Vagina (tissue), 2 donors: ENCODE results near the gene ZNF350. TPM values are rescaled to one million over a fixed set of nuclear protein-coding genes. Genes with fewer than 3 reads are reported as not detected.
"Not testable (repeated sequence)": the region's sequence is repeated elsewhere in the genome, so short reads cannot be mapped to it uniquely, and the experiment has no call there.

ENCODE experiments used
- DNase-seq, 2 donors: peaks; one replicate each; pipeline ENCODE4 v3.0.0-alpha.2; 2017; ENCODE audit errors: extremely low spot score in 2 of 2
- H3K27ac ChIP-seq: fragments of 200-600 bp; sonication (generic); one replicate; pipeline ENCODE4 v1.5.1; 2019
- H3K27me3 ChIP-seq: fragments of 200-600 bp; sonication (generic); one replicate; pipeline ENCODE4 v1.5.1; 2019
- H3K36me3 ChIP-seq, 2 donors: fragments of 200-600 bp; sonication (generic); one replicate each; pipeline ENCODE4 v1.5.1; 2017 to 2019
- H3K4me1 ChIP-seq: fragments of 200-600 bp; sonication (generic); one replicate; pipeline ENCODE4 v1.5.1; 2019
- H3K4me3 ChIP-seq, 2 donors: fragments of 200-600 bp; sonication (generic); 1 replicate in 1 of 2; 2 replicates in 1 of 2; pipeline ENCODE4 v1.5.1; 2016 to 2019
- H3K9me3 ChIP-seq: fragments of 200-600 bp; sonication (generic); one replicate; pipeline ENCODE4 v1.5.1; 2019
- POLR2A ChIP-seq, 2 donors: fragments of 450-650 bp; IDR thresholded peaks; one replicate each; pipeline ENCODE4 v1.6.1; 2017; ENCODE audit warnings: antibody characterized with exemption in 2 of 2, mild to moderate bottlenecking in 2 of 2, moderate library complexity in 2 of 2
- POLR2AphosphoS5 ChIP-seq, 2 donors: sonication (generic); formaldehyde crosslinking; IDR thresholded peaks; one replicate each; pipeline ENCODE4 v1.9.0; 2017; ENCODE audit warnings: antibody characterized with exemption in 2 of 2, mild to moderate bottlenecking in 2 of 2, low read depth in 1 of 2; ENCODE audit not compliant: insufficient read depth in 1 of 2
- intact Hi-C: fragments of 100-400 bp; cut with DNase I; formaldehyde crosslinking; loops from one replicate; pipeline ENCODE4 v1.15.1; 2023
- total RNA-seq: library from RNA; depleted of rRNA; stranded (reverse); fragments of >200 nt; gene quantifications from one replicate; pipeline ENCODE4 v1.2.3, GENCODE V29; 2016
- TF ChIP-seq, protein P1 (sequence below), 3 experiments: fragments of 450-650 bp in 2 of 3; fragments of 200-600 bp in 1 of 3; sonication (generic) in 1 of 3; IDR thresholded peaks; one replicate each; pipeline ENCODE4 v1.5.1; 2017 to 2019; ENCODE audit warnings: antibody characterized with exemption in 3 of 3, mild to moderate bottlenecking in 2 of 3, moderate library complexity in 2 of 3

Gene ZNF350
- 8.6 TPM for total RNA-seq

- intact Hi-C loops = no loop called here
- Histone ChIP-seq H3K4me1 (peaks cover 12% of the 10 kb centered on the region), H3K4me3 (peak within 1 kb of the TSS; percentile 85 to 88), H3K27ac (peak within 1 kb of the TSS; percentile 80), H3K27me3 (no peaks in the 10 kb centered on the region), H3K9me3 (peaks cover 27% of the 10 kb centered on the region), H3K36me3 (peaks cover 0 to 12% of the 10 kb centered on the region in 2 donors)
- TF ChIP-seq POLR2A (IDR thresholded peaks at IDR 0.05) = no peak
- TF ChIP-seq POLR2AphosphoS5 (IDR thresholded peaks at IDR 0.05; ENCODE audit: insufficient read depth in 1 of 2, low read depth in 1 of 2) = peak in 1 of 2 donors; percentile 100
- DNase-seq = peak in 1 of 2 donors; percentile 89
These were observed at the start of gene ZNF350 for GRCh38 chr19:51986309-51987291. Gene ZNF350, minus strand, starts transcription at chr19:51986840. Its CDS starts 12,480 bp downstream, at chr19:51974360.

- no peaks in the 10 kb centered on the region for H3K27me3 ChIP-seq
- peaks cover 80% of the 10 kb centered on the region for H3K9me3 ChIP-seq
- H3K4me1 ChIP-seq = peaks cover under 1% of the 10 kb centered on the region
- H3K4me3 ChIP-seq = no peak overlapping the region
- DNase-seq = no peak
- intact Hi-C loops = no loop called here
- no peak for TF ChIP-seq POLR2A (IDR thresholded peaks at IDR 0.05)
- no peak for TF ChIP-seq POLR2AphosphoS5 (IDR thresholded peaks at IDR 0.05; ENCODE audit: insufficient read depth in 1 of 2, low read depth in 1 of 2)
- TF ChIP-seq, protein P1, sequence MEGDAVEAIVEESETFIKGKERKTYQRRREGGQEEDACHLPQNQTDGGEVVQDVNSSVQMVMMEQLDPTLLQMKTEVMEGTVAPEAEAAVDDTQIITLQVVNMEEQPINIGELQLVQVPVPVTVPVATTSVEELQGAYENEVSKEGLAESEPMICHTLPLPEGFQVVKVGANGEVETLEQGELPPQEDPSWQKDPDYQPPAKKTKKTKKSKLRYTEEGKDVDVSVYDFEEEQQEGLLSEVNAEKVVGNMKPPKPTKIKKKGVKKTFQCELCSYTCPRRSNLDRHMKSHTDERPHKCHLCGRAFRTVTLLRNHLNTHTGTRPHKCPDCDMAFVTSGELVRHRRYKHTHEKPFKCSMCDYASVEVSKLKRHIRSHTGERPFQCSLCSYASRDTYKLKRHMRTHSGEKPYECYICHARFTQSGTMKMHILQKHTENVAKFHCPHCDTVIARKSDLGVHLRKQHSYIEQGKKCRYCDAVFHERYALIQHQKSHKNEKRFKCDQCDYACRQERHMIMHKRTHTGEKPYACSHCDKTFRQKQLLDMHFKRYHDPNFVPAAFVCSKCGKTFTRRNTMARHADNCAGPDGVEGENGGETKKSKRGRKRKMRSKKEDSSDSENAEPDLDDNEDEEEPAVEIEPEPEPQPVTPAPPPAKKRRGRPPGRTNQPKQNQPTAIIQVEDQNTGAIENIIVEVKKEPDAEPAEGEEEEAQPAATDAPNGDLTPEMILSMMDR (IDR thresholded peaks at IDR 0.05) = no peak
- peaks cover 10 to 73% of the 10 kb centered on the region in 2 donors for H3K36me3 ChIP-seq
- H3K27ac ChIP-seq = no peak overlapping the region
These were observed 47.5 kb upstream of the ZNF350 start for GRCh38 chr19:52034051-52034728.

GRCh38 chr19:52028780-52029123 lies 42.1 kb upstream of the ZNF350 start:
- peaks cover 27% of the 10 kb centered on the region for H3K4me1 ChIP-seq
- H3K27ac ChIP-seq = peak overlapping the region; percentile 92
- DNase-seq = no peak
- peak overlapping the region; percentile 77 to 84 for H3K4me3 ChIP-seq
- TF ChIP-seq POLR2AphosphoS5 (IDR thresholded peaks at IDR 0.05; ENCODE audit: insufficient read depth in 1 of 2, low read depth in 1 of 2) (no peak), POLR2A (IDR thresholded peaks at IDR 0.05) (no peak)
- TF ChIP-seq, protein P1 (IDR thresholded peaks at IDR 0.05) = no peak
- intact Hi-C loops = no loop called here
- peaks cover 3 to 44% of the 10 kb centered on the region in 2 donors for H3K36me3 ChIP-seq
- H3K9me3 ChIP-seq = peaks cover 39% of the 10 kb centered on the region
- no peaks in the 10 kb centered on the region for H3K27me3 ChIP-seq

GRCh38 chr19:52028027-52028779 lies 41.6 kb upstream of the ZNF350 start, which contains the start of gene ZNF614:
Gene ZNF614, minus strand, starts transcription at chr19:52028379. Its CDS starts 2,634 bp downstream, at chr19:52025745.
- H3K27me3 ChIP-seq = no peaks in the 10 kb centered on the region
- intact Hi-C loops = no loop called here
- peak within 1 kb of the TSS; percentile 92 for H3K27ac ChIP-seq
- DNase-seq = peak in 1 of 2 donors; percentile 88
- no peak for TF ChIP-seq POLR2A (IDR thresholded peaks at IDR 0.05)
- TF ChIP-seq POLR2AphosphoS5 (IDR thresholded peaks at IDR 0.05; ENCODE audit: insufficient read depth in 1 of 2, low read depth in 1 of 2) = peak; percentile 88 to 92
- TF ChIP-seq, protein P1 (IDR thresholded peaks at IDR 0.05) = no peak
- H3K4me3 ChIP-seq = peak within 1 kb of the TSS; percentile 77 to 84
- peaks cover 39% of the 10 kb centered on the region for H3K9me3 ChIP-seq
- H3K4me1 ChIP-seq = peaks cover 27% of the 10 kb centered on the region
- peaks cover 3 to 45% of the 10 kb centered on the region in 2 donors for H3K36me3 ChIP-seq

- intact Hi-C loops, DNase-seq, H3K4me3 ChIP-seq, H3K27ac ChIP-seq, H3K27me3 ChIP-seq: not testable (repeated sequence)
- Histone ChIP-seq H3K36me3 (peaks cover 3 to 53% of the 10 kb centered on the region in 2 donors), H3K9me3 (peaks cover 36% of the 10 kb centered on the region), H3K4me1 (peaks cover 27% of the 10 kb centered on the region)
These were observed 39.8 kb upstream of the ZNF350 start for GRCh38 chr19:52026255-52026990.

DNA sequence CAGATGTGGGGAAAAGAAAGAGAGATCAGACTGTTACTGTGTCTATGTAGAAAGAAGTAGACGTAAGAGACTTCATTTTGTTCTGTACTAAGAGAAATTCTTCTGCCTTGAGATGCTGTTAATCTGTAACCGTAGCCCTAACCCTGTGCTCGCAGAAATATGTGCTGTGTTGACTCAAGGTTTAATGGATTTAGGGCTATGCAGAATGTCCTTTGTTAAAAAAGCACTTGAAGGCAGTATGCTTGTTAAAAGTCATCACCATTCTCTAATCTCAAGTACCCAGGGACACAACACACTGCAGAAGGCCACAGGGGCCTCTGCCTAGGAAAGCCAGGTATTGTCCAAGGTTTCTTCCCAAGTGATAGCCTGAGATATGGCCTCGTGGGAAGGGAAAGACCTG lies 37.8 kb upstream of the ZNF350 start:
- H3K27me3 ChIP-seq, H3K4me3 ChIP-seq, H3K27ac ChIP-seq, intact Hi-C loops, DNase-seq: not testable (repeated sequence)
- H3K9me3 ChIP-seq = peaks cover 44% of the 10 kb centered on the region
- H3K4me1 ChIP-seq = peaks cover 27% of the 10 kb centered on the region
- peaks cover 3 to 67% of the 10 kb centered on the region in 2 donors for H3K36me3 ChIP-seq
